Nephron progenitor cell (in vitro differentiated cells): Measurements from ENCODE around the gene CABP4.

ENCODE experiments used
- DNase-seq: peaks from one replicate; pipeline ENCODE4 v3.0.0; 2021
- H3K27ac Mint-ChIP-seq: 2 replicates; pipeline ENCODE4 v1.8.0; 2021; ENCODE audit warnings: mild to moderate bottlenecking, moderate library complexity, mixed read lengths
- H3K27me3 Mint-ChIP-seq: 2 replicates; pipeline ENCODE4 v1.8.0; 2021; ENCODE audit warnings: mild to moderate bottlenecking, low read depth, mixed read lengths; ENCODE audit not compliant: poor library complexity
- H3K36me3 Mint-ChIP-seq: 2 replicates; pipeline ENCODE4 v1.8.0; 2021; ENCODE audit warnings: low read depth, mixed read lengths
- H3K4me1 Mint-ChIP-seq: 2 replicates; pipeline ENCODE4 v1.8.0; 2021; ENCODE audit warnings: mixed read lengths
- H3K4me3 Mint-ChIP-seq: 2 replicates; pipeline ENCODE4 v1.8.0; 2021; ENCODE audit warnings: mild to moderate bottlenecking, moderate library complexity, mixed read lengths
- H3K9me3 Mint-ChIP-seq: 2 replicates; pipeline ENCODE4 v1.8.0; 2021; ENCODE audit warnings: mild to moderate bottlenecking, moderate library complexity, mixed read lengths
- TF ChIP-seq, protein P1 (sequence below): fragments of 200-600 bp; sonication (generic); IDR thresholded peaks from 2 replicates; pipeline ENCODE4 v1.5.0; 2021; ENCODE audit warnings: antibody characterized with exemption

CABP4 gene

DNA sequence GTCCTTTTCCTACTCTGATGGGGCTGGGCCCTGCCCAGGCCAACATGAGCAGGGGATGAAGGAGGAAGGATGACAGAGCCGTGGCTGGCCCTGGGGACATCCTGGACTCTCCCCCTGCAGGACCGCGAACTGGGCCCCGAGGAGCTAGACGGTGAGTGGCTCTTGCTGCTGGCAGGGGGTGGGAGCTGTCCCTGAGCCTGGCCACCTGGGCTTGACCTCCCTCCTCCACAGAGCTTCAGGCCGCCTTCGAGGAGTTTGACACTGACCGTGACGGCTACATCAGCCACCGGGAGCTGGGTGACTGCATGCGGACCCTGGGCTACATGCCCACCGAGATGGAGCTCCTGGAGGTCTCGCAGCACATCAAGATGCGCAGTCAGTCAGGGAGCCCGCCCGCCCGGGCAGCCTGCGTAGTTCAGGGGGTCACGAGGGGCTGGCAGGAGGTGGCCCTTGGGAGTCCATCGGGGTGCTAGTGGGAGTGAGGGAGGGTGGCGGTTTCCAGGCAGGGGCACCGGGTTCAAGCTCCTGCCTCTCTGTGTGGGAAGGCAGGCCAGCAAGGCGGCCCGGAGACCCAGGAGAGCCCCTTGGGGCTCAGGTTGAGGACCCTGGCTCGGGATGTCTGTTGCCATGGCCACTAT lies 1.0 kb downstream of the CABP4 start:
- H3K36me3 Mint-ChIP-seq = no peaks in the 10 kb centered on the region
- H3K4me3 Mint-ChIP-seq = no peak overlapping the region
- no peak overlapping the region for H3K27ac Mint-ChIP-seq
- TF ChIP-seq, protein P1, sequence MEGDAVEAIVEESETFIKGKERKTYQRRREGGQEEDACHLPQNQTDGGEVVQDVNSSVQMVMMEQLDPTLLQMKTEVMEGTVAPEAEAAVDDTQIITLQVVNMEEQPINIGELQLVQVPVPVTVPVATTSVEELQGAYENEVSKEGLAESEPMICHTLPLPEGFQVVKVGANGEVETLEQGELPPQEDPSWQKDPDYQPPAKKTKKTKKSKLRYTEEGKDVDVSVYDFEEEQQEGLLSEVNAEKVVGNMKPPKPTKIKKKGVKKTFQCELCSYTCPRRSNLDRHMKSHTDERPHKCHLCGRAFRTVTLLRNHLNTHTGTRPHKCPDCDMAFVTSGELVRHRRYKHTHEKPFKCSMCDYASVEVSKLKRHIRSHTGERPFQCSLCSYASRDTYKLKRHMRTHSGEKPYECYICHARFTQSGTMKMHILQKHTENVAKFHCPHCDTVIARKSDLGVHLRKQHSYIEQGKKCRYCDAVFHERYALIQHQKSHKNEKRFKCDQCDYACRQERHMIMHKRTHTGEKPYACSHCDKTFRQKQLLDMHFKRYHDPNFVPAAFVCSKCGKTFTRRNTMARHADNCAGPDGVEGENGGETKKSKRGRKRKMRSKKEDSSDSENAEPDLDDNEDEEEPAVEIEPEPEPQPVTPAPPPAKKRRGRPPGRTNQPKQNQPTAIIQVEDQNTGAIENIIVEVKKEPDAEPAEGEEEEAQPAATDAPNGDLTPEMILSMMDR = no peak
- H3K9me3 Mint-ChIP-seq = no peaks in the 10 kb centered on the region
- peaks cover 3% of the 10 kb centered on the region for H3K27me3 Mint-ChIP-seq
- no peak for DNase-seq
- H3K4me1 Mint-ChIP-seq = peaks cover 31% of the 10 kb centered on the region

DNA sequence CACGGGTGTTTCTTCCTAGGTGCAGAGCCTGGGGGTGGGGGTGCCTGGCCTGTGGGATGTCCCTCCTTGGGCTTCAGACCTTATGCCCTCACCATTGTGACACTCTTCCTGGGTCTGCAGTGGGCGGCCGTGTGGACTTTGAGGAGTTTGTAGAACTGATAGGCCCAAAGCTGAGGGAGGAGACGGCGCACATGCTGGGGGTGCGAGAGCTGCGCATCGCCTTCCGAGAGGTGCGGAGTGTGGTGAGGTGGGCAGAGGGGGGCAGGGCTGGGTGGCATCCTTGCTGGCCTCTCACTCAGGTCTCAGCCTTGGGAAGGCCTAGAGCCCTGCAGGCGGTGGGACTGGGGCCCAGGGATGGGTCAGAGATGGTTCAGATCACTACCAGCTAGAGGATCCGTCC lies 2.3 kb downstream of the CABP4 start:
- TF ChIP-seq, protein P1 = no peak
- H3K9me3 Mint-ChIP-seq = no peaks in the 10 kb centered on the region
- no peak overlapping the region for H3K4me3 Mint-ChIP-seq
- peak overlapping the region; percentile 39 for H3K27ac Mint-ChIP-seq
- peaks cover 26% of the 10 kb centered on the region for H3K4me1 Mint-ChIP-seq
- peaks cover 3% of the 10 kb centered on the region for H3K27me3 Mint-ChIP-seq
- H3K36me3 Mint-ChIP-seq = no peaks in the 10 kb centered on the region
- no peak for DNase-seq

DNA sequence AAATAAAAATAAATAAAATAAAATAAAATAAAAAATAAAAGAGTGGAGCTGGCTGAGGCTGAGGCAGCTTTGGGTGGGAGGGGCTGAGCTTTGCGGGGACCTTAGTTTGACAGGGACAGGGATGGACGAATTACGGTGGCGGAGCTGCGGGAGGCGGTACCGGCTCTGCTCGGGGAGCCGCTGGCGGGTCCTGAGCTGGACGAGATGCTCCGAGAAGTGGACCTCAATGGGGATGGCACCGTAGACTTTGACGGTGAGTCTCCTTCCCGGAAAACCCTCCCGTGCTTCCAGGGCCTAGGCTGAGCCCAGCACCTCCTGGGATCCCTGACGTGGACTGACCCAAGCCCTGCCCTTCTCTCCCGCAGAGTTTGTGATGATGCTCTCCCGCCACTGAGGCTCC lies 3.1 kb downstream of the CABP4 start:
- Mint-ChIP-seq H3K36me3 (no peaks in the 10 kb centered on the region), H3K4me1 (peaks cover 26% of the 10 kb centered on the region), H3K27me3 (peaks cover 3% of the 10 kb centered on the region), H3K4me3 (no peak overlapping the region), H3K9me3 (no peaks in the 10 kb centered on the region), H3K27ac (no peak overlapping the region)
- TF ChIP-seq, protein P1 = no peak
- no peak for DNase-seq

DNA sequence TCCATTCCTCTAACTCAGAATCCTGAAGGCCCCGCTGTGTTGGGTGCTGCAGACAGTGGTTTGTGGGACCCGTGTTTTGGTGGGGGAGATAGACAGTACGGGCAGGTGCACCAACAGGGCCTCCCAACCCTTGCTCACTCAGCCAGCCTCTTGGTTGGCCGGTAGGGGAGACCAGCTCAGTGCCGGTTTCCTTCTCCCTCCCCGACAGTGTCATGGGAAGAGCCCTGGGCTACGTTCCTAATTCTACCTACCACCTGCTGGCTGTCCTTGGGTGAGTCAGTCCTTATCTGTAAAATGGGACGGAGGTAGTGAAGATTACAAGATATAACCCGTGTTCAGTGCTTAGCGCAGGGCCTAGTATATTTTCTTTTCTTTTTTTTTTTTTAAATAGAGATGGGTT lies 8.0 kb downstream of the CABP4 start:
- DNase-seq = no peak
- Mint-ChIP-seq H3K36me3 (peaks cover 4% of the 10 kb centered on the region), H3K27ac (no peak overlapping the region), H3K9me3 (no peaks in the 10 kb centered on the region), H3K27me3 (peaks cover 3% of the 10 kb centered on the region), H3K4me3 (no peak overlapping the region), H3K4me1 (peaks cover 26% of the 10 kb centered on the region)
- TF ChIP-seq, protein P1 = no peak

DNA sequence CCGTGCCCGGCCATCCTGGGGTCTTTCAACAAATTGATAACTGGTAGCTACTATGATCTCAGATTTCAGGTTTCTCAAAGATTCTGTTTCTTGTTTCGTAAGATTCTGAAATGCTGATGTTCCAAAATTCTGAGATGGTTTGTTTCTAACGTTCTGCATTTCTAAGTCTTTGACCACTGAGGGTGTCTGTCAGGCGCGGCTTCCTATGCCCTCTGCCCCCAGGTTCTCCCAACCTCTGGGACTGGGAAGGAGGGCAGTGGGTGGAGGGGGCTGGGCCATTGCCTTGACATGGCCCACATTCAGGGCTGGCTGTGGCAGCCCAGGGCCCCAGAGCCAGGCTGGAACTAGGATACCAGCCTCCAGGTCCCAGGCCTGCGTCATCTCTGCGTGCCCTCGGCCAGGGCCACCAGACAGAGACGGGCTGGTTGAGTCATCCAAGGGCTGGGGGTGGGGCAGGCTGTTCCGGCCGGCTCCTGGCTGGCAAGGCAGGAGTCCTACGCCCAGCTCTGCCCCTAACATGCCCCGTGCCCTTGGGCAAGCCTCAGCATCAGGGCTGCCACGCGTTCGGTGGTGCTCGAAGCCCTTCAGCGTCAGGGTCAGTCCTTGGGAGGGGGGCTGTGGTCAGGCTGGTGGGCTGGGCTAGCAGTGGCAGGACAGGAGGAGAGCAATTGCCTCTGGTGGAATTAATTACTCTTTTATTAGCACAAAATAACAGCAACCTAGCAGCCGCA lies 8.7 kb downstream of the CABP4 start:
- no peak for DNase-seq
- Mint-ChIP-seq H3K4me1 (peaks cover 29% of the 10 kb centered on the region), H3K27me3 (peaks cover under 1% of the 10 kb centered on the region), H3K36me3 (peaks cover 4% of the 10 kb centered on the region), H3K4me3 (peak overlapping the region; percentile 79), H3K9me3 (no peaks in the 10 kb centered on the region), H3K27ac (no peak overlapping the region)
- TF ChIP-seq, protein P1 = no peak
